ENCODE data around the gene DNAJC17. TPM values are rescaled to one million over a fixed set of nuclear protein-coding genes. Genes with fewer than 3 reads are reported as not detected.
A peak's percentile ranks its signal among the peaks of the same experiment; 100 is the strongest.

DNAJC17 gene
- total and polyA plus RNA-seq, 2 of the 13 experiments (the other 11 are each of a cell fraction or from before 2014, with no cell fraction given), result 22.2 to 26.5 TPM

GRCh38 chr15:40762919-40763800 is 44.1 kb downstream of the DNAJC17 start (continued):
- no peak for TF ChIP-seq SYNCRIP (IDR thresholded peaks at IDR 0.05; ENCODE audit: insufficient read depth, low read depth, low read length)
- no peak for TF ChIP-seq ZSCAN30 (CRISPR knock-in tag; IDR thresholded peaks at IDR 0.05)
- TF ChIP-seq GATAD1 (CRISPR knock-in tag; IDR thresholded peaks at IDR 0.05), result peak; percentile 6; the same call in 1 of the 2 replicates
- TF ChIP-seq HNRNPH1 (optimal IDR thresholded peaks at IDR 0.05; ENCODE audit: low read depth, low read length), result no peak
- no peak for TF ChIP-seq ZNF18 (CRISPR knock-in tag; IDR thresholded peaks at IDR 0.05; ENCODE audit: insufficient replicate concordance)
- no peak for TF ChIP-seq KDM5A (IDR thresholded peaks at IDR 0.05; ENCODE audit: borderline replicate concordance, low read length)
- TF ChIP-seq ZBTB44 (CRISPR knock-in tag; IDR thresholded peaks at IDR 0.05), result no peak
- no peak for TF ChIP-seq SP5 (CRISPR knock-in tag; IDR thresholded peaks at IDR 0.05; ENCODE audit: borderline replicate concordance, low read depth)
- TF ChIP-seq KLF9 (CRISPR knock-in tag; IDR thresholded peaks at IDR 0.05; ENCODE audit: low read depth), result no peak
- 0 out of 2 replicates have a peak, but pooled peaks have one; percentile 11 for TF ChIP-seq MED1 (CRISPR knock-in tag; IDR thresholded peaks at IDR 0.05)
- TF ChIP-seq ZNF382 (CRISPR knock-in tag; IDR thresholded peaks at IDR 0.05; ENCODE audit: borderline replicate concordance), result no peak
- no peak for TF ChIP-seq RERE (CRISPR knock-in tag; IDR thresholded peaks at IDR 0.05; ENCODE audit: low read depth)
- TF ChIP-seq ZFX (CRISPR knock-in tag; IDR thresholded peaks at IDR 0.05; ENCODE audit: low read depth), result no peak; the same call in 1 of the 2 replicates
- no peak for TF ChIP-seq GPBP1L1 (CRISPR knock-in tag; IDR thresholded peaks at IDR 0.05)
- TF ChIP-seq SMAD1 (CRISPR knock-in tag; IDR thresholded peaks at IDR 0.05; ENCODE audit: borderline replicate concordance, low read depth), result no peak
- TF ChIP-seq ZNF224 (CRISPR knock-in tag; IDR thresholded peaks at IDR 0.05), result no peak
- TF ChIP-seq TARDBP (CRISPR knock-in tag; IDR thresholded peaks at IDR 0.05), result peak; percentile 55; the same call in 1 of the 2 replicates
- no peak for TF ChIP-seq HHEX (CRISPR knock-in tag; IDR thresholded peaks at IDR 0.05)

Data from HepG2 (cell line).